GM18517 (cell line): ENCODE measurements around the gene CORO2B.
"Not testable (repeated sequence)": the region's sequence is repeated elsewhere in the genome, so short reads cannot be mapped to it uniquely, and the experiment has no call there.

Source experiments
- ATAC-seq: cut with Tn5 transposase; IDR thresholded peaks from one replicate; pipeline ENCODE4 v1.9.1; 2021; ENCODE audit warnings: mild to moderate bottlenecking, moderate library complexity; ENCODE audit not compliant: unreplicated experiment

Gene CORO2B

DNA sequence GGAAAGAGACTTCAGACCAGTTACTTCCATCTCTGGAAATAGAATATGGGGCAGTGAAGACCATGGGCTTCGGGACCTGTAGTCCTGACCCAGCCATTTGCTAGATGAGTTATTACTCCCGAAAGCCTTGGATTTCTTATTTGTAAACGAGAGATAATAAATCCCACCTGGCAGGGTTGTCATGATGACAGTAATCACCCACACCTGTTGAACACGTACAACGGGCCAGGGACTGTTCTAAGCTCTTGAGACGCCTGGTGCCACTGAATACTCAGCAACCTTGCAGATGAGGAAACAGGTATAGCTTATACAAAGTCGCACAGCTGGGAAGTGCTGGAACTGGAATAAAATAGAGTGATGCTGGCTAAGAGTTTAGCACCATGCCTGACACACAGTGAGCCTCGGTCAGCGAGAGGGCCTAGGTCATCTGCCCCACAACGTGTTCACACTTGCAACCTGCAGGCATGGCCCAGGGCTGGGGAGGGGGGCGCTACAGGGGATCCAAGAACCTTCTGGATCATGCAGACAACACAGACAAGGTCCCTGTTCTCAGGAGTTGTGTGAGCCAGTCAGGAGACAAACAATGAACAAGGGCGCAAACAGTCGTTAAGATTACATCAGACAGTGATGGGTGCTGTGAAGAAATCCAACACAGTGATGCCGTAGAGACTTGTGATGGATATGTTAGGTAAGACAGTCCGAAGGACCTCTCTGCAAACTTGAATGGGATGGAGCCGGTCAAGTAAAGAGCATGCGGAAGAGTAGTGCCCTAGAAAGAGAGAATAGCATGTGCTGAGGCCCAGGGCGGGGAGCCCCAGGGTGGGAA, 89.2 kb downstream of the CORO2B start:
- ATAC-seq, result no peak

DNA sequence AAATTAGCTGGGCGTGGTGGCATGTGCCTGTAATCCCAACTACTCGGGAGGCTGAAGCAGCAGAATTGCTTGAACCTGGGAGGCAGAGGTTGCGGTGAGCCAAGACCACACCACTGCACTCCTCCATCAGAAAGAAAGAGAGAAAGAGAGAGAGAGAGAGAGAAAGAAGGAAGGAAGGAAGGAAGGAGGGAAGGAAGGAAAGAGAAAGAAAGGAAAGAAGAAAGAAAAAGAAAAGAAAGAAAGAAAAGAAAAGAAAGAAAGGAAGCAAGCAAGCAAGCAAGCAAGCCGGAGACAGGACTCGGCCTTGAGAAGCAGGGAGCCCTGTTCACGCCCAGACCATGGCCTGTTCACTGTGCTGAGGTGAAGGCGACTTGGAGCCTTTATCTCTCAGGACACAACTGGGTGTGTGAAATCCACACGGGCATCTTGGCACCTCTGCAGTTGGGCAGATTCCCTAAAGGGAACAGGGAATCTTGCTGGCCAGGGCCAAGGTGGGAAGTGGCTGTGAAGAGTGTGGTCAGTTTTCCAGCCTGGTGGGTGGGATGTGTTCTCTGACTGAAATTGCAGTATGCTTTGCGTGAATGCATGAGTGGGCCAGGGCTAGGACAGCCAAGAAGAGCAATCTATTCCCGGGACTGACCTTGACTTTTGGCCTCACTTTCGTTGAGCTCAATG, 90.3 kb downstream of the CORO2B start:
- no peak for ATAC-seq

GRCh38 chr15:68672251-68672650, 93.5 kb downstream of the CORO2B start:
- no peak for ATAC-seq

GRCh38 chr15:68672781-68673205, 94.0 kb downstream of the CORO2B start:
- no peak for ATAC-seq

DNA sequence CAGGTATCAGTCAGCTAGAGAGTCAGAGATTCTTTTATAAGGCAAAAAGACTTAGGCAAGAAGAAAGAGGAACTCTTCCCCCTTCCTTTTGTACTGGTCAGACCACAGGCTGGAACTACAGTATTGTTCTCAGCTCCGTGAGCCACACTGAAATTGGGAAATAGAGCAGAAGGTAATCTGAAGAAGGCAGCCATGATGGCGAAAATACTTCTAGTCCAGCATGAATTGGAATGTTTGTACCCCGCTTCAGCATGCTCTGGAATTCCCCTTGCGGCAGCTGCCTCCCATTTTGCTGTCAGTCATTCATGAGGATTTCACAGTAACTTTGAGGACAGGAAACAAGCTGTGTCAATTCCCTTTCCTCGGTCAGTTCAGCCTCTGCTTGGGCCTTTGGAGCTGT, 96.2 kb downstream of the CORO2B start:
- no peak for ATAC-seq

GRCh38 chr15:68676011-68676605, 97.3 kb downstream of the CORO2B start:
- ATAC-seq, result no peak

DNA sequence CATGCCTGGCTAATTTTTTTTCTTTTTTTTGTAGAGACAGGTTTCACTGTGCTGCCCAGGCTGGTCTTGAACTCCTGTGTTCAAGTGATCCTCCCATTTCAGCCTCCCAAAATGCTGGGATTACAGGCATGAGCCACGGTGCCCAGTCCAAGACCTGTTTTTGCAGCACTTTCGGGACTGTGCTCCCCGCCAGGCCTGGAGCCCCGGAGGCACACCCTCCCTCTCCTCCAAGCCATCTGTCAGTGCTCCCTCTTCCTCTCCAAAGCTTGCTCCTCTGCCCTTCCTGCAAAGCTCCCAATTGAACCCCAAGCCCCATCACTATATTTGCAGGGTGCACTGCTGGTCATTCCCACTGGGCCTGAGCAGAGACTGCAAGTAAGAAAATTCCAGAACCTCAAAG, 98.1 kb downstream of the CORO2B start:
- ATAC-seq, result no peak

- no peak for ATAC-seq
Observed at GRCh38 chr15:68677996-68678395, 99.2 kb downstream of the CORO2B start.

DNA sequence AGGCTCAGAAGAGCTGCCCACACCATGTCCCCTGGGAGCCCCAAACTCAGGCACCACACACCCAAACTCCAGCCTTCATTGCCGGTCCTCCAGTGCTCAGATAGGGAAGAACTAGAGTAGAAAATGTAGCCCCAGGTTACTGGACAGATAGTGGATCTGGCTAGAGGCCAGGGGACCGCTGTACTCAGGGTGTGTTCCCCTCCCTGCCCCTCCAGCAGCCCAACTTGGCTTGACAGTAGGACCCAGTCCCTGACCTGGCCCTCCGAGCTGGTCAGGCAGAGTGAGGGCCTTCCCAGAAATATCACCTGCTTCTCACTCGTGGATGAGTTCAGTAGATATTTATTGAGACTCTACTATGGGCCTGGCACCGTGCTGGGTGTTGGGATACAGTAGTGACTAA, 100.0 kb downstream of the CORO2B start:
- ATAC-seq, result no peak

GRCh38 chr15:68679161-68679560, 100.4 kb downstream of the CORO2B start:
- no peak for ATAC-seq

DNA sequence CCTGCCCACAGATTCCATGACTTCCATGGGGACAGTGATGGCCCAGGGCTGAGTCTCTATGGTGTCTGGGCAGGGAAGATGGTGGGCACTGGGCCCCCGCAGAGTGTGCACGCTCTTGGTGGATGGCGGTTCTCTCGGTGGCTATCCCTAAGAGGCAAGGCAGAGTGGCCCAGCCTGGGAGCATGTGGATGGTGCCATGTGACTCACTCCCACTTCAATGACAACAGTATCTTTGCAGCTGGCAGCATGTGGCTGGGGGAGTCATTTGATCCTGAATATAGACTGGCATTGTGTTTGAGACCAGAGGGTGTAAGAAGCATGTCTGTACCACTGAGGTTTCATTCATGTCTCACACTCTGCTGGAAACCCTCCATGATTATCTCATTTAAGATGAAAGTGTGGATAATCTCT, 101.2 kb downstream of the CORO2B start:
- no peak for ATAC-seq

DNA sequence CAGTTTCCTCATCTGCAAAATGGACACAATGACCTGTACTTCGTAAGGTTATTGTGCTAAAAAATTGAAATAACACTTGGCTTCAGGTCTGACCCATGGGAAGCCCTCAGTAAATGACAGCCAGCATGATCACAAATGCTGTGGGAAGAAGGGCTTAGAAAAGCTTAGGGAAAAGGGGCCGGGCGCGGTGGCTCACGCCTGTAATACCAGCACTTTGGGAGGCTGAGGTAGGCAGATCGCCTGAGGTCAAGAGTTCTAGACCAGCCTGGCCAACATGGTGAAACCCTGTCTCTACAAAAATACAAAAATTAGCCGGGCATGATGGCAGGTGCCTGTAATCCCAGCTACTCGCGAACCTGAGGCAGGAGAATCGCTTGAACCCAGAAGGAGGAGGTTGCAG, 102.0 kb downstream of the CORO2B start:
- not testable (repeated sequence) for ATAC-seq

- ATAC-seq, result no peak
Observed at GRCh38 chr15:68681836-68682235, 103.0 kb downstream of the CORO2B start.

GRCh38 chr15:68682330-68682729, 103.5 kb downstream of the CORO2B start:
- no peak for ATAC-seq

DNA sequence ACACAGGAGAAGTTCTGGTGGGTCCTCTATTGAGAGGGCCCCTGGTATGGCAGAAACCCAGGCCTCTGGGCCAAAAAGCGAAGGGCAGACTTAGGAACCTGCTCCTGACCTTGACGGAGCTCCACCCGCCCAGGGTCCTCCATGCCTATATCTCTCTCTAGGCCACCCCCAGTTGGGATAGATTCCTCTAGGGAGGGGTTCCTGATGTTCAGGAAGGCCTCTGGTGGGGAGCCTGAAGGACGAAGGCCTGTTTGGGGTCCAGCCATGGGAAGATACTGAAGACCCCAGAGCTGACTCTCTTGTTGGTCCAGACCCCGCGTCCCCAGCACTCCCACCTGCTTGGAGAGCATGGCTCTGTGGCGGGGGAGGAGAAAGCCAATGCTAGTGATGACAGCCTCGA, 104.2 kb downstream of the CORO2B start:
- ATAC-seq, result no peak

- ATAC-seq, result no peak
Observed at GRCh38 chr15:68683551-68683950, 104.8 kb downstream of the CORO2B start.

DNA sequence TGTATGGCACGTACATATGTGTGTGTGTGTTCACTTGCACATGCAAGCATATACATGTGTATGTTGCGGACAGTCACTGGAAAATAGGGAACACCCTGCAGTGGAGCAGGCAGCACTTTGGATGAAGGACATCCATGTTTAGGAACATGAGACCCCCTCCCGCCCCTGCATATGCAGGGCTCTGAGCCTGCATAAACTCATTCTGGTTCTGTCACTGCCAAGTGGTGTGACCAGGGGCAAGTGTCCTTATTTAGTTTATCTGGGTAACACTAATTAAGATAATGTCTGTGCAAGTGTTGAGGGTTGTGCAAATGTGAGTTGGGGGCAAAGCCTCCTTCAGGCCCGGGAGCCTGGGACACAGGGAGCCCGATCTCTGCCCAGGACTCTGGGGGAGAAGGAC, 105.7 kb downstream of the CORO2B start:
- no peak for ATAC-seq

- no peak for ATAC-seq
Observed at GRCh38 chr15:68687136-68687735, 108.4 kb downstream of the CORO2B start.

DNA sequence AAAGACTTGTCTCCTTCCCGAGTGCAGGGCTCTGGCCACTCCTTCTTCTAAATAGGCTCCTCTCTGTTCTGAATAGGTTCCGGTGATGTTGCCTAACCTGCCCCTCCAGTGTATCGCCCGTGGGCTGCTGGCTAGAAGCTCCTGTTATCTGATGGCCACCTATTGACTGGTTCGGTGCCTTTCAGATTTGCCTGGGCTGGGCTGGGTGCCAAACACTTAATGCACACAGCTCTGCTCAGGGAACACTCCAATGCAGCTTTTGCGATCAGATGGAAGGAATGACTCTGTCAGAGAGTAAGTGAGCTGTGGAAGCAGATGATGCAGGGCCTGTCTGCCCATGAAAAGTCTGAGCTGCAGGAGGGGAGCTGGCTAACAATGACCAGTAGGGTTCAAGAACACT, 112.9 kb downstream of the CORO2B start:
- no peak for ATAC-seq

DNA sequence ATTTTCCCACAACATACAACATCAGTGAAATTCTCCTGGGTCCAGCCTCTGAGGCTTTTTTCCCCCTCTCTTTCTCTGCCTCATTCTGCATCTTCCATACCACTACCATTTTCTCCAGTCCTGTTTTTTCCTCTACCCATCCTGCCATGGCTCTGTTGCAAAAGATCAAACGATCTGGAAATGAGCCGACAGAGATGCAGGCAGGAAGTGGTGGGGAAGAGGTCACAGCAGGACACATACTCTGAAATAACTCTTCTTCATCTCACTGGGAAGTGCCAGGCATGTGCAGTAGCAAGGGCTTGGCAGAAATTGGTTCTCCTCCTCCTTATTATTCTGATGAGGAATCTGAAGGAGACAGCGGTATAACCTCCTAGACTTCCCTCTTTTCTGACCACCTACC, 114.3 kb downstream of the CORO2B start:
- ATAC-seq, result no peak

DNA sequence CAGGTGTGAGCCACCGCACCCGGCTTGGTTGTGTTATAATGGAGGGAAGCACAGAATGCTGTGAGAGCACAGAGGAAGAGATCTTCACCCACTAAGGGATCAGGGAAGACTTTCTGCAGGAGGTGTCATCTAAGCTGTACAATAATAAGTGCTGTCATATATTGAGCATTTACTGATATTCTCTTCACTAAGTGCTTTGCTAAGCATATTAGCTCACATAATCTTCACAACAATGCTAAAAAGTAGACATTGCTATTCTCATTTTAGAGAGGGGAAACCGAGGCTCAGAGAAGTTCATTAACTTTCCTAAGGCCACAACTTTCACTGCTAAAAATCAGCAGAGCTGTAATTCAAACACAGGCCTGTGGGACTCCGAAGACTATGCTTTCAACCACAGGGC, 115.3 kb downstream of the CORO2B start:
- no peak for ATAC-seq
